Vagina (tissue), 2 donors: ENCODE data around the gene FMC1.

ENCODE experiments used
- POLR2AphosphoS5 ChIP-seq, 2 donors: sonication (generic); formaldehyde crosslinking; IDR thresholded peaks; one replicate each; pipeline ENCODE4 v1.9.0; 2017; ENCODE audit warnings: antibody characterized with exemption in 2 of 2, mild to moderate bottlenecking in 2 of 2, low read depth in 1 of 2; ENCODE audit not compliant: insufficient read depth in 1 of 2
- TF ChIP-seq, protein P1 (sequence below), 3 experiments: fragments of 450-650 bp in 2 of 3; fragments of 200-600 bp in 1 of 3; sonication (generic) in 1 of 3; IDR thresholded peaks; one replicate each; pipeline ENCODE4 v1.5.1; 2017 to 2019; ENCODE audit warnings: antibody characterized with exemption in 3 of 3, mild to moderate bottlenecking in 2 of 3, moderate library complexity in 2 of 3

DNA sequence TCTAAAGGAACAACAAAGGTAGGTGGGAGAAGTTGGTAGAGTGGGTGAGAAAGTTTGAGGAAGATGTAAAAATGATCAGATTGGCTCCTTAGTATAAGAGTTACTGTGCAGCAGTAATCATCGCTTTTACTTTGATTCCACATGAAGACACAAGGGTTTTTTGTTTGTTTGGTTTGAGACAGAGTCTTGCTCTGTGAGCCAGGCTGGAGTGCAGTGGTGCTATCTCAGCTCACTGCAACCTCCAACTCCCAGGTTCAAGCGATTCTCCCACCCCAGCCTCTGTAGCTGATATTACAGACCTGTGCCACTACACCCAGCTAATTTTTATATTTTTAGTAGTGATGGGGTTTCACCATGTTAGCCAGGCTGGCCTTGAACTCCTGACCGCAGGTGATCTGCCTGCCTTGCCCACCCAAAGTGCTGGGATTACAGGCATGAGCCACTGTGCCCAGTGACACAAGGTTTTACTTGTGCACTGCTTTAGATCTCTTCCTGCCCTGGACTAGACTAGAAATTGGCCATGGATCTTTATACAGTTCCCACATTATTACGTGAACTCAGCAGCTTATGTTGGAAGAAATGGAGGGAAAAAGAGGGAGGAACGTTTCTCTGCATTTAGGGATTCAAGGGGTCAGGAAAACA is 29.3 kb downstream of the FMC1 start:
- TF ChIP-seq, protein P1, sequence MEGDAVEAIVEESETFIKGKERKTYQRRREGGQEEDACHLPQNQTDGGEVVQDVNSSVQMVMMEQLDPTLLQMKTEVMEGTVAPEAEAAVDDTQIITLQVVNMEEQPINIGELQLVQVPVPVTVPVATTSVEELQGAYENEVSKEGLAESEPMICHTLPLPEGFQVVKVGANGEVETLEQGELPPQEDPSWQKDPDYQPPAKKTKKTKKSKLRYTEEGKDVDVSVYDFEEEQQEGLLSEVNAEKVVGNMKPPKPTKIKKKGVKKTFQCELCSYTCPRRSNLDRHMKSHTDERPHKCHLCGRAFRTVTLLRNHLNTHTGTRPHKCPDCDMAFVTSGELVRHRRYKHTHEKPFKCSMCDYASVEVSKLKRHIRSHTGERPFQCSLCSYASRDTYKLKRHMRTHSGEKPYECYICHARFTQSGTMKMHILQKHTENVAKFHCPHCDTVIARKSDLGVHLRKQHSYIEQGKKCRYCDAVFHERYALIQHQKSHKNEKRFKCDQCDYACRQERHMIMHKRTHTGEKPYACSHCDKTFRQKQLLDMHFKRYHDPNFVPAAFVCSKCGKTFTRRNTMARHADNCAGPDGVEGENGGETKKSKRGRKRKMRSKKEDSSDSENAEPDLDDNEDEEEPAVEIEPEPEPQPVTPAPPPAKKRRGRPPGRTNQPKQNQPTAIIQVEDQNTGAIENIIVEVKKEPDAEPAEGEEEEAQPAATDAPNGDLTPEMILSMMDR (IDR thresholded peaks at IDR 0.05): no peak
- no peak for TF ChIP-seq POLR2AphosphoS5 (IDR thresholded peaks at IDR 0.05; ENCODE audit: insufficient read depth in 1 of 2, low read depth in 1 of 2)
